Testis (tissue), 2 donors: Measurements from ENCODE around the gene P2RY6.

Experiments used
- POLR2A ChIP-seq: fragments of 450-650 bp; IDR thresholded peaks from one replicate; pipeline ENCODE4 v1.6.1; 2017; ENCODE audit warnings: antibody characterized with exemption, mild to moderate bottlenecking, moderate library complexity
- TF ChIP-seq, protein P1 (sequence below), 3 experiments: fragments of 450-650 bp in 2 of 3; fragments of 200-600 bp in 1 of 3; sonication (generic) in 1 of 3; IDR thresholded peaks; one replicate each; pipeline ENCODE4 v1.5.1; 2016 to 2019; ENCODE audit warnings: antibody characterized with exemption in 3 of 3, mild to moderate bottlenecking in 2 of 3, moderate library complexity in 1 of 3

DNA sequence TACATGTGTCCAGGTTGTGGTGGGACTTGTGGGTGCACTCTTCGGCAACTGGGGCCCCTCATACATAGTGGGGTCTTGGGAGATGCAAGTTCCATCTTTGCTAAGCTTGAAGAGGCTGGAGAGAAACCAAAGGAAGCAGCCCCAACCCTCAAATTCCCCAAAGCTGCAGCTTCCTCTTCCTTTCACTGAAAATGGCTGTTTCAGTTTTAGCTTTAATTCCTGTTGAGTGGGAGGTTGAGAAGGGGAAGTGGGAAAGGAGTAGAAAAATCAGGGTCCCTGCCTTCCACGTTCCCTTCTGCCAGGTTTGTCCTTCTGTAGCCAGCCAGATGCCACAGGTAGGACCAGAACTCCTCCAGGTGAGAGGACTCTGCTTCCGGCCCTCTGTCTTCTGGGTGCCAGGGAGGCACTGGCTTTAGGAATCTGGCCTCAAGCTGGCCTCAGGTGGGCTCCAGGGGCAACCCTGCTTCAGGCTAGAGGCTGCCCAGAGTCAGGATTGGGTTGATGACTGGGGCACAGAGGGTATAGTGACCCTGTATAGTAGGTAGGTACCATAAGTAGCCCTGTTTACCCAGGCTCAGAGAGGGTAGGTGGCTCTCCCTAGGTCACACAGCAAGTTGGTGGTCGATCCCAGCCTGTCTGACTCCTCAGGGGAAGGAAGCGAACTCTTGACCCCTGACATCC is 16.2 kb downstream of the P2RY6 start:
- TF ChIP-seq, protein P1, sequence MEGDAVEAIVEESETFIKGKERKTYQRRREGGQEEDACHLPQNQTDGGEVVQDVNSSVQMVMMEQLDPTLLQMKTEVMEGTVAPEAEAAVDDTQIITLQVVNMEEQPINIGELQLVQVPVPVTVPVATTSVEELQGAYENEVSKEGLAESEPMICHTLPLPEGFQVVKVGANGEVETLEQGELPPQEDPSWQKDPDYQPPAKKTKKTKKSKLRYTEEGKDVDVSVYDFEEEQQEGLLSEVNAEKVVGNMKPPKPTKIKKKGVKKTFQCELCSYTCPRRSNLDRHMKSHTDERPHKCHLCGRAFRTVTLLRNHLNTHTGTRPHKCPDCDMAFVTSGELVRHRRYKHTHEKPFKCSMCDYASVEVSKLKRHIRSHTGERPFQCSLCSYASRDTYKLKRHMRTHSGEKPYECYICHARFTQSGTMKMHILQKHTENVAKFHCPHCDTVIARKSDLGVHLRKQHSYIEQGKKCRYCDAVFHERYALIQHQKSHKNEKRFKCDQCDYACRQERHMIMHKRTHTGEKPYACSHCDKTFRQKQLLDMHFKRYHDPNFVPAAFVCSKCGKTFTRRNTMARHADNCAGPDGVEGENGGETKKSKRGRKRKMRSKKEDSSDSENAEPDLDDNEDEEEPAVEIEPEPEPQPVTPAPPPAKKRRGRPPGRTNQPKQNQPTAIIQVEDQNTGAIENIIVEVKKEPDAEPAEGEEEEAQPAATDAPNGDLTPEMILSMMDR (IDR thresholded peaks at IDR 0.05), result no peak
- TF ChIP-seq POLR2A, result no peak
